Activated CD8-positive, alpha-beta memory T cell treated with anti-CD3 and anti-CD28 coated beads for 48 hours (primary cell): ENCODE data around the gene NXPH1.

ENCODE experiments used
- DNase-seq, 3 experiments: peaks; one replicate each; pipeline ENCODE4 v3.0.0-alpha.2; 2020; ENCODE audit warnings: low read depth in 2 of 3, low spot score in 2 of 3

The NXPH1 gene

GRCh38 chr7:8433477-8434289 is at the start of gene NXPH1:
TSS of gene NXPH1 (plus strand) at chr7:8433609.
- DNase-seq, result no peak

GRCh38 chr7:8384901-8385300 is 48.5 kb upstream of the NXPH1 start:
- DNase-seq, result no peak

- no peak for DNase-seq
These were observed 46.4 kb upstream of the NXPH1 start for GRCh38 chr7:8386926-8387550.

- DNase-seq, result no peak
These were observed 45.7 kb upstream of the NXPH1 start for GRCh38 chr7:8387551-8388256.

GRCh38 chr7:8388257-8388625 is 45.2 kb upstream of the NXPH1 start:
- no peak for DNase-seq

GRCh38 chr7:8389593-8390261 is 43.7 kb upstream of the NXPH1 start:
- no peak for DNase-seq

GRCh38 chr7:8390262-8390626 is 43.2 kb upstream of the NXPH1 start:
- no peak for DNase-seq

- DNase-seq, result no peak
These were observed 41.9 kb upstream of the NXPH1 start for GRCh38 chr7:8391353-8392062.

GRCh38 chr7:8396294-8396693 is 37.1 kb upstream of the NXPH1 start:
- no peak for DNase-seq

GRCh38 chr7:8408871-8409270 is 24.5 kb upstream of the NXPH1 start:
- DNase-seq, result no peak

GRCh38 chr7:8411103-8411502 is 22.3 kb upstream of the NXPH1 start:
- DNase-seq, result no peak

GRCh38 chr7:8413600-8413999 is 19.8 kb upstream of the NXPH1 start:
- DNase-seq, result no peak

GRCh38 chr7:8418629-8419245 is 14.7 kb upstream of the NXPH1 start:
- DNase-seq, result no peak

GRCh38 chr7:8422177-8422576 is 11.2 kb upstream of the NXPH1 start:
- no peak for DNase-seq

GRCh38 chr7:8423057-8423456 is 10.4 kb upstream of the NXPH1 start:
- no peak for DNase-seq

- DNase-seq, result no peak
These were observed 8.2 kb upstream of the NXPH1 start for GRCh38 chr7:8425223-8425622.

- DNase-seq, result no peak
These were observed 2.8 kb upstream of the NXPH1 start for GRCh38 chr7:8430643-8431042.

GRCh38 chr7:8434290-8435002 is 1.0 kb downstream of the NXPH1 start:
- DNase-seq, result no peak

GRCh38 chr7:8435095-8435494 is 1.7 kb downstream of the NXPH1 start:
- no peak for DNase-seq
